Fibroblast of gingiva (primary cell): ENCODE measurements around the gene P2RX1.

Experiments used
- DNase-seq: peaks from one replicate; pipeline ENCODE4 v3.0.0-alpha.2; 2011; ENCODE audit warnings: low read depth

Gene P2RX1

DNA sequence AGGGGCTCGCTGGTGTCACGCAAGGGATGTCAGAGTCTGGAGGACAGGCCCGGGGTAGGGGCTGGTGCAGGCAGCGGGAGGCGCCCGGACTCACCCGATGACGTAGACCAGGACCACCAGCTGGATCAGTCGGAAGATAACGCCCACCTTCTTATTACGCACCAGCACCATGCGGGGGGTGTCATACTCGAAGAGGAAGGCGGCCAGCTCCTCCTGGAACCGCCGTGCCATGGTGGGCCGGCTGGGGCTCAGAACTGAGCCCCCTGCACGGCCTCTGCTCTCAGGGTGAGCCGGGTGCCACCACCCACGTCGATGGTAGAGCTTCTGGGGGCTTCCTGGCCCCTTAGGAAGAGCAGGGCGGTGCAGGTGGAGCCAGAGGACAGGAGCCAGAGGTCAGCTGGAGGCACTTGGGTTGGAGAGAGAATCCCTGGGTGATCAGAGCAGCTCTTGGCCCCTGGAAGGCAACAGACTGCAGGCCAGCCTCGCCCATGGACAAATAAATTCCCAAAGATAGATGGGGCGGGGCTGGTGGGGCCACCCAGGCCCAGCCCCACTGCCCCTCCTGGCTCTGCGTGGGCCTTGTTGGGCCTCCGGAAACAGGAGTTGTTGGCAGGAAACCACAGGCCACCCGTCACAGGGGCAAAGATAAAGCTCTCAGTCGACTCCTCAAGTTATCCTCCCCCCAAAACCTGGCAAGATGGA lies at the start of gene P2RX1:
Gene P2RX1, minus strand, starts transcription at position 471 of the 702 bp plus-strand sequence. Its CDS starts 240 bp downstream, at position 231.
- DNase-seq: no peak

DNA sequence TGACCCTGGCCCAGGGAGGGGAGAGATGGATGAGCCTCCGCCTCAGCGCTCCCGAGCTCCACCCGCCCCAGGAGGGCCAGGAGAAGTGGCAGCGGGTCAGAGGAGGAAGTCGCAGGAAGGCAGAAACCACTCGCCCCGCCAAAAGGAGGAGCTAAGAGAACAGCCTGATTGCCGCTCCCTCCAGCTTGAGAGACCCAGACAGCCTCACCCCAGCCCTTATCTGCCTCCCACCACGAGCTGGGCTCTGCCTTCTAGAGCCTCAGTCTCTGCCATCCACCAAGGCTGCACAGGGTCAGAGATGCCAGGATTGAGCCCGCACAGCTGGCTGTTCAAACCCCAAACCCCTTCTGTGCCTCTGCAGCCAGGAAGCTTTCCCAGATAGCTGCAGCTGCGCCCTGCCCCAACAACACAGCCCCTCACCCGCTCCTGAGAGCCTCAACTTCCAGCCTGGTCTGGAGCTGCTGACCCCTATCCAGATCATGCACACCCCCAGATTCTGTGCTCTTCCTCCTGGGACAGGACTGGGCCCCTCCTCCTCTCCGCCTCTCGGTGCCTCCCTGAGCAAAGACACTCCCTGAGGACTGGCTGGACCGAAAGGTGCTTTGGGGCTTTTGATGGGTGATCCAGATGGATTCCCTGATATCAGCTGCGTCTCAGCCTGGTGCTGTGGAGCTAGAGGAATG lies 49.0 kb upstream of the P2RX1 start:
- DNase-seq: peak; percentile 20

DNA sequence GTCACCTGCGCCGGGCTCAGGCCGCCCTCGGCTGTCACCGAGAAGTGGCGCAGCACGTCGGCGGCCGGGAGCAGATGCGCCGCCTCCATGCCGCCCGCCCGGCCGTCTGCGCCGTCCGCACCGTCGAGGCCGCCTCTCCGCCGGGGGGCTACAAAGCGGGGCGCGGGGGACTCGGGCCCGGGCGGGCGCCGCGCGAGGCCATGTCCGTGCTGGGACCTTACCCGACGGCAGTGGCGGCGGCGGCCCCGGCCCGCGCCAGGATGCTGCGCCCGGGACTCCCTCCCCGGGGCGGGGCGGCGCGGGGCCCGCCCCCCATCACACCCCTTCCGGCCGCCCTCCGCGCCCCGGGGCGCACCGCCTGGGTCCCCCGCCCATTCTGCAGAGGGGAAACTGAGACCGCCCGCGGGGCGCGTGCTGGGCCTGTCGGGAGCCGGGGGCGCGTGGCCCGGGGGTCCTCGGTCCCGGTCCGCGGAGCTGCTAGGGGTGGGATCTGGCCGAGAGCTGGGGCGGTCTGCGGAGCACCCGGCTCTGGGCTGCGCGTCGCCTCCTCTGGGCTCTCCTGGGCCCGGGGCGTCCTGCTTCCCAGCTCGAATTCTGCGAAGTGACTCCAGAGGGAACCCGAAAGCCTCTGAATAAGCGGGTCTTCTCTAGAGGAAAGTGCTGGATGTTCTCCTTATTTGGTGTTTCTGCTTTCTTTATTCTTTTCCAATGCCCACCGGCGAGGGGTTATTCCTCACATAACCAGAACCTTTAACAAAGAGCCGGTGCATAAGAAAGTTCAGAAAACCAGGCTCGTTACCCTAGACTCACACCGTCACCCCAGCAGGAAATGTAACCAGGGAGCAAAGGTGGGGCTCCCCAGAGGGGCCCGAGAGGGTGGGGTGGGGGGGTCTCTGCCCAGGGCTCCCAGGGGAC lies 48.2 kb upstream of the P2RX1 start, which contains the start of gene ATP2A3:
Gene ATP2A3, minus strand, starts transcription at position 235 of the 915 bp plus-strand sequence. Its CDS starts 146 bp downstream, at position 89.
- no peak for DNase-seq

- no peak for DNase-seq
Measured at GRCh38 chr17:3963237-3964201, 47.3 kb upstream of the P2RX1 start.

DNA sequence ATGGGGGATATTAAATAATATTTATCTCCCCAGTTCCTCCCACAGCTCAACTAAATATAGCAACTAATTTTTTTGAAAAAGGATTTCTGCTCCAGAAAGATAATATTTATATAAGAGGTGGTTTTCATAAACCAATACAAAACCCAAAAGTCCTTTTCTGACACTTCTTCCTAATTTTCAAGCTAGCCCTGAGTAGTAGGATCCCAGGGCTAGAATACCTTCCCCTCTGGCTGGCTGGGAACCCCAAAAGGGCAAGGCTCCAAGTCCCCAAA lies 46.6 kb upstream of the P2RX1 start:
- no peak for DNase-seq

DNA sequence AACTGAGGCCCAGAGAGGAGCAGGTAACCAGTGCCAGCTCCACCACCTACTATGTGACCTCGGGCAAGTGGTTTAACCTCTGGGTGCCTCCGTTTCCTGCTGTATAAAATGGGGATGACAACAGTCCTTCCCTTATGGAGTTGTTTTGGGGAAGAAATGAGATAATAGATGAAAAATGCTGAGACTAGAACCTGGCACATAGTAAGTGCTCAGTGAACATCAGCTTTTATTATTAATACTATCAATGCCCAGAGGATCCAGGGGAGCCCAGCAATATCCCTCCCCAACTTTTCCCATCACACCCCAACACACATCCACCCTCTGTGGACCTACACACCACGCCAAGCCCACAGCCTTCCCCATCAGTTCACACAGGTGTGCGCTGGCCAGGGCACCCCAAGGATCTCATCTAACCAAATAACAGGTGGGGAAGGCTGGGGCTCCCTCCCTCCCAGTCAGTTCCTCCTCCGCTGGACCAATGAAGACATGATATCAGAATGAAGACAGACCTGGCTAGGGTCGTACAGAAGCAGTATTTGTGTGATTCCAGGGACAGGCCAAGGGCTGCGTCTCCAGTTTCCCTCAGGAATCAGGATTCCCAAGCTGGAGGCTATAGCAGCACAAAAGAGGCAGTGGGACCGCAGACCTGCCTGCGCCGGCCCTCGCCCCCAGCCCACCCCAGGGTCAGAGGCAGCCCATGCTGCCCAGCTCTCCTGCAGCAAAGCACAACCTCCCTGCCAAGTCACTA lies 46.1 kb upstream of the P2RX1 start:
- DNase-seq: no peak

DNA sequence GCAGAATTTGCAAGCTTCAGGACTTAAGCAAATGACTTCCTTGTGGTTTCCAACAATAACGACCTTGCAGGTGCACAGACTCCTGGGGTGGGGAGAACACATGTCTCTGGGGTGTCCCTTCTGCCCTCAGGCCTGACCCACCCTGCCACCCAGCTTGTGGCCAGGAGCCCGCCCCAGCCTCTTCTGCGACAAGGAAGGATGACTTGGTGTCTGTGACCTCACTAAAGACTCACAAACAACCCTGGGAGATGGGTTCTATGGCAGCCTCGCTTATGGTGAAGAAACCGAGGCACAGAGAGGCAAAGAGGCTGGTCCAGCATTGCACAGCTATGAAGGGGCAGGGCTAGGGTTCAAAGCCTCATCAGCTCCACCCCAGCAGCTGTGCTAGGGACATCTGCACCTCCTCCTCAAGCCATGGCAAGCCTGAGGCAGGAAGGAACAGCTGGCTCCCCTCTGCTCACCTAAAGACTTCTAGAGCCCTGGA lies 45.3 kb upstream of the P2RX1 start:
- no peak for DNase-seq

DNA sequence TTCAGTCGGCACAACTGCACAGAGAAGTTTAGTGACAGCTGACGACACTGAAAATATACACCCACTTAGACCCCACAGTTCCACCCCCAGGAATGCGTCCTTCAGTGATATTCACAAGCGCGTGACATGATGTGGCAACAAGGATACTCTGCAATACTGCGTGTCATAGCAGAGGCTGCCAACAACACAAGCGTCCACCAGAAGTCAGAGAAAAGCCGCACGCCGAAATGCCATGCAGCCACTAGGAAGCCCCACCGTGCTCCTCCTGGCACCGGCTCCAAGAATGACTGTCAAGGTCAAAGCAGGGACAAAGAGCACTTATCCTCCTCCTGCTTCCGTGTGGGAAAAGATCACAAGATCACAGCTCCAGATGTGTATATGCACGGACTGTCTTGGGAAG lies 44.5 kb upstream of the P2RX1 start:
- DNase-seq: peak; percentile 86

DNA sequence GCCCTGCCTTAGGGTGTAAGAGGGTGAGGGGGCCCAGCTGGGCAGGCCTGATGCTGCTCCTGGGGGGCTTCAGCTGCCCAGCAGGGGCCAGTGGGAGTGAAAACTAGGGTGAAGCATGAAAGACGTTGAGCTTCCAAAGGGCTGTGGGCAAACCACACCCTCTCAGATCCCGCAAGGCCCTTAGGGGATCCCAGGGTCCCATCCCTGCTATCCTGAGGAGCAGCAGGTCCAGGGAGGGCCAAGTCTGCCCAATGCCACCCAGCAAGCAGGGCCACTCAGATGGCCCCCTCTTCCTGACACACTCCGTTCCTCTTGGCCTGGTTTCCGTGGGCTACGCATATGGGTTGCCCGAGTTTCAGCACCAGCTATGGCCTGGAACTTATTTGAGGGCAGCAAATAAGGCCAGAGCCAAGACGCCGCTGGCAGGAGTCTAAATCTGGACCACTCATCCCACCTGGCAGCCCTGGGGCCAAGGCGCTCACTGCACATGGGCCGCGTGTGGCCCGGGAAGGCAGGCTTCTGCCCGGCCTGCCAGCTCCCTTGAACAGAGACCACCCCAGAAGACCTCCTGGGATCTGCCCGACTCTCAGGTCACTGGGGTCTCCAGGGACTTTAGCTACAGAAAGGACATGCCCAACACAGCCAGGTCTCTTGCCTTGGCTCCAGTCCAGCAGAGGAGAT lies 43.8 kb upstream of the P2RX1 start:
- no peak for DNase-seq

- peak; percentile 44 for DNase-seq
Measured at GRCh38 chr17:3959295-3959899, 43.1 kb upstream of the P2RX1 start.

GRCh38 chr17:3957735-3958599 lies 41.7 kb upstream of the P2RX1 start:
- DNase-seq: no peak

DNA sequence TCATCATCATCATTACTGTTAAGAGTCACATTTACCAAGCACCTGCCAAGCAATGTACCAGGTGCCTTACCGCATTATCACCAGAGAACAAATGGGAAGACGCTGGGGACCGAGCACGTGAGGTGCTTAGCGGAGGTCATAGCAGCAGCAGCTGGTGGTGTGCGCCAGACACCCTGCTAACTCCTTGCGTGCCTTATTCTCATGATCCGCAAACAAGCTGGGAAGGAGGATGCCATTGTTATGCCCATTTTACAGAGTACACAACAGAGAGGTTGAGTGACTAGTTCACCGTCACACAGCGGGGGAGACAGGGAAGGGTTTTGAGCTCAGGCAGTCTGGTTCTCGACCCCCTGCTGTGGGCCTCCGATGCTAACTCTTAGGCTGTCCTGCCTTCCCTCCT lies 40.7 kb upstream of the P2RX1 start:
- DNase-seq: no peak

DNA sequence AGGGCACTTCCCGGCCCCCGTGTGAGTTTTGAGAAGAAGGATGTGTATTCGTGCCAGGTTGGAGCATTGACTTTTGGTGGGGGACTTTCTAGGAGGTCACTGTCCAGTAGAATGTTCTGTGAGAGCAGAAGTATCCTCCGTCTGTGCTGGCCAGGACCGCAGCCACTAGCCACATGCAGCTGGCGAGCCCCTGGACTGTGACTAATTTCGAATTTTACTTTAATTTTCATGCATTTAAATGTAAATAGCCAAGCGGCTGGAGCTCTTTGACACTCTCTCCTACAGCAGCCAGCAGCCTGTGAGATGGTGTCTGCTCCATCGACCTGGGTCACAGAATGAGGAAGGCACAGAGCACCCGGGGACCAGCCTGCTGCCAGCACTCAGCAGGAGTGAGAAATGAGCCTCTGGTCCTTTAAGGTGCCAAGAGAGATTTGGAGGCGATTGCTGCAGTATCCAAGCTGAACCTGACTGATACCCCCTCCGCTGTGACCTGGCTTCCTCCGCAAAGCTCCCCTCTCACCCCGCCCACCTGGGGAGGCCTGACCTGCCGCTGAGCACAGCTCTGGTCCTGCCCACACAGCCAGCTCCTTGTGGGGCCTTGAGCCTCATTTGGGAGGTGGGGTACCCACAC lies 40.2 kb upstream of the P2RX1 start:
- DNase-seq: no peak

GRCh38 chr17:3955673-3955988 lies 39.4 kb upstream of the P2RX1 start:
- DNase-seq: no peak

GRCh38 chr17:3954976-3955672 lies 38.9 kb upstream of the P2RX1 start:
- no peak for DNase-seq

DNA sequence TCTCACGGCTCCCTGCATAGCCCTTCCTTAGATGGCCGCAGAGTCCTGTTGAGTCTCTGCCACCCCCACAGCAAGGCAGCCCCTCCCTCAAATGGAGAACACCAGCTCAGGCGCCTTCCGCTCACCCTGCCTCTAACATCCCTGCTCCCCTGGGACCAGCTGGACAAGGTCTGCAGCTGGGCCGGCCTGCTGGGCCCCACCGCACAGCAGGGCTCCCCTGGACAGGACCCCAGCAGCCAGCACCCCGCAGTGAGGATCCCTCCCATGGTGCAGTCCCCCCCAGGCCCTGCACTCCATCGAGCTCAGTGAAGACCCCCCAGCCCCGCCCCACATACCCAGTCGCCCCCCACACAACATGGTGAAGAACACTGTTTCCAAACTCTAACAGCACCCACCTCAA lies 37.8 kb upstream of the P2RX1 start:
- DNase-seq: no peak

DNA sequence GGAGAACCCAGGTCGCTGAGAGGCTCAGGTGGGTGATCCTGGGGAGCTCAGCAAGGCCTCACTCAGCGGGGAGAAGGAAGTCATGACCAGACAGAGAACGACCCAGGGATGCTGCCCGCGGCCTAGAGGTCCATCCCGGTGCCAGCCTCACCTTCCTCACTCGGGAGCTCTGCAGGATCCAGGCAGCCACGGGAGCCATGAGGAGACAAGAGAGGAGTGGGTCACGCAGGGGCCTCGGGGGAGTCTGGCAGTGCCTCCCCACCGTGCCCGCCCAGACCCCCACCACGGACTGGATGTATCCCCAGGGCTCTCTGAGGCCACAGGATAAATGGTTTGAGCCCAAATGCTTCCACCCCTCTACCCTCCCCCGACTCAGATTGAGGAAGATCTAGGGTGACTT lies 37.3 kb upstream of the P2RX1 start:
- no peak for DNase-seq

- DNase-seq: no peak
Measured at GRCh38 chr17:3952186-3952585, 35.9 kb upstream of the P2RX1 start.
